ENCODE results near the gene HIPK4. TPM values are rescaled to one million over a fixed set of nuclear protein-coding genes. Genes with fewer than 3 reads are reported as not detected.

Gene HIPK4
- polyA plus RNA-seq, 3 donors, result 0.02 to 0.10 TPM; not detected in 1

Other genes with a start within 250 kb of the HIPK4 start
- 10 to 100 TPM in 2 of 3 donors, 1 to 10 TPM in 1; 4.7 to 13.3 (median 12.2) TPM for gene MAP3K10, start 198.8 kb downstream of the HIPK4 start, polyA plus RNA-seq
- gene TTC9B, start 171.8 kb downstream of the HIPK4 start, polyA plus RNA-seq, result under 1 TPM in 1 of 3 donors, not detected in 2; 0.10 TPM
- 1 to 10 TPM in 1 of 3 donors, under 1 TPM in 1, not detected in 1; 0.21 to 1.7 TPM for gene CCNP, start 163.5 kb downstream of the HIPK4 start, polyA plus RNA-seq
- 100 to 1,000 TPM in 1 of 3 donors, 10 to 100 TPM in 2; 49.0 to 172 (median 64.1) TPM for gene AKT2, start 104.8 kb downstream of the HIPK4 start, polyA plus RNA-seq
- 10 to 100 TPM in 1 of 3 donors, 1 to 10 TPM in 2; 5.0 to 10.9 (median 8.4) TPM for gene C19orf47, start 41.8 kb downstream of the HIPK4 start, polyA plus RNA-seq
- gene PLD3, start 41.5 kb downstream of the HIPK4 start, polyA plus RNA-seq, result 100 to 1,000 TPM; 109 to 160 (median 130) TPM
- gene PRX, start 23.2 kb upstream of the HIPK4 start, polyA plus RNA-seq, result 1 to 10 TPM; 2.3 to 4.5 (median 2.4) TPM
- gene SERTAD1, start 35.8 kb upstream of the HIPK4 start, polyA plus RNA-seq, result 10 to 100 TPM in 2 of 3 donors, 1 to 10 TPM in 1; 5.5 to 65.3 (median 44.1) TPM
- 10 to 100 TPM in 2 of 3 donors, 1 to 10 TPM in 1; 8.3 to 57.5 (median 13.3) TPM for gene SERTAD3, start 54.2 kb upstream of the HIPK4 start, polyA plus RNA-seq
- 100 to 1,000 TPM; 109 to 235 (median 220) TPM for gene BLVRB, start 75.6 kb upstream of the HIPK4 start, polyA plus RNA-seq
- 1 to 10 TPM; 1.3 to 4.1 (median 2.2) TPM for gene SPTBN4, start 76.8 kb upstream of the HIPK4 start, polyA plus RNA-seq
- 10 to 100 TPM; 35.6 to 67.6 (median 55.1) TPM for gene SHKBP1, start 186.7 kb upstream of the HIPK4 start, polyA plus RNA-seq
- gene LTBP4, start 211.2 kb upstream of the HIPK4 start, polyA plus RNA-seq, result 100 to 1,000 TPM in 2 of 3 donors, 10 to 100 TPM in 1; 35.5 to 125 (median 124) TPM

All from adipose tissue (tissue), 3 donors.